HEK293 (cell line): ENCODE results near the gene ACSM6.

Source experiments
- CTCF ChIA-PET: fragments of 350-600 bp; formaldehyde crosslinking; extraction: SDS; loops from one replicate; lab custom pipeline; 2021; ENCODE audit warnings: antibody characterized with exemption; lab: Yijun Ruan, JAX
- POLR2A ChIA-PET: fragments of 300-600 bp; formaldehyde crosslinking; extraction: SDS; loops from one replicate; lab custom pipeline; 2020; ENCODE audit warnings: antibody characterized with exemption, inconsistent platforms; lab: Yijun Ruan, JAX
- H3K27ac ChIP-seq: fragments of 200-500 bp; sonication (Bioruptor generic); 2 replicates; pipeline ENCODE4 v1.5.1; 2014; ENCODE audit warnings: low read depth, low read length, control low read depth, inconsistent platforms; ENCODE audit errors: extremely low read depth
- H3K36me3 ChIP-seq, 2 experiments: fragments of 200-500 bp in 1 of 2; sonication (Bioruptor generic) in 1 of 2; 1 replicate in 1 of 2; 2 replicates in 1 of 2; pipeline ENCODE4 v1.5.1; 2014 to 2017; ENCODE audit warnings: inconsistent platforms in 2 of 2, low read length in 2 of 2; ENCODE audit not compliant: control insufficient read depth in 2 of 2, insufficient read depth in 1 of 2
- H3K4me1 ChIP-seq: fragments of 200-500 bp; sonication (Bioruptor generic); 2 replicates; pipeline ENCODE4 v1.5.1; 2014; ENCODE audit warnings: mild to moderate bottlenecking, low read length, inconsistent platforms; ENCODE audit not compliant: control insufficient read depth, insufficient read depth
- H3K4me3 ChIP-seq: 2 replicates; pipeline ENCODE4 v1.5.1; 2011; ENCODE audit warnings: low read depth, mild to moderate bottlenecking, control low read depth, low read length, moderate library complexity
- H3K9me3 ChIP-seq: fragments of 200-500 bp; sonication (Bioruptor generic); 2 replicates; pipeline ENCODE4 v1.5.1; 2014; ENCODE audit warnings: low read depth, low read length, inconsistent platforms; ENCODE audit not compliant: control insufficient read depth, insufficient read depth
- BCL11B ChIP-seq: fragments of 450-650 bp; formaldehyde crosslinking; IDR thresholded peaks from 2 replicates; pipeline ENCODE4 v1.5.1; 2016; ENCODE audit warnings: low read depth, missing biosample characterization, missing genetic modification characterization
- KLF8 ChIP-seq: fragments of 450-650 bp; formaldehyde crosslinking; IDR thresholded peaks from 2 replicates; pipeline ENCODE4 v1.5.1; 2016; ENCODE audit warnings: missing biosample characterization, missing genetic modification characterization
- KLF9 ChIP-seq: fragments of 450-650 bp; formaldehyde crosslinking; IDR thresholded peaks from 2 replicates; pipeline ENCODE4 v1.5.1; 2016; ENCODE audit warnings: missing biosample characterization, missing genetic modification characterization, low read depth
- OSR2 ChIP-seq: fragments of 450-650 bp; formaldehyde crosslinking; IDR thresholded peaks from 2 replicates; pipeline ENCODE4 v1.5.1; 2016; ENCODE audit warnings: missing biosample characterization, missing genetic modification characterization
- YY2 ChIP-seq: fragments of 450-650 bp; formaldehyde crosslinking; IDR thresholded peaks from 2 replicates; pipeline ENCODE4 v1.5.1; 2016; ENCODE audit warnings: missing biosample characterization, missing genetic modification characterization
- ZFP69B ChIP-seq: fragments of 450-650 bp; formaldehyde crosslinking; IDR thresholded peaks from 2 replicates; pipeline ENCODE4 v1.5.1; 2016; ENCODE audit warnings: missing biosample characterization, missing genetic modification characterization
- ZNF133 ChIP-seq: fragments of 450-650 bp; formaldehyde crosslinking; IDR thresholded peaks from 2 replicates; pipeline ENCODE4 v1.5.1; 2016; ENCODE audit warnings: missing biosample characterization, missing genetic modification characterization
- ZNF138 ChIP-seq: fragments of 450-650 bp; formaldehyde crosslinking; IDR thresholded peaks from 2 replicates; pipeline ENCODE4 v1.5.1; 2016; ENCODE audit warnings: missing biosample characterization, missing genetic modification characterization, borderline replicate concordance
- ZNF48 ChIP-seq: fragments of 450-650 bp; formaldehyde crosslinking; IDR thresholded peaks from 2 replicates; pipeline ENCODE4 v1.5.1; 2016; ENCODE audit warnings: missing biosample characterization, missing genetic modification characterization
- ZNF530 ChIP-seq: fragments of 450-650 bp; formaldehyde crosslinking; IDR thresholded peaks from 2 replicates; pipeline ENCODE4 v1.5.1; 2016; ENCODE audit warnings: low read depth, missing biosample characterization, missing genetic modification characterization
- ZNF544 ChIP-seq: fragments of 450-650 bp; formaldehyde crosslinking; IDR thresholded peaks from 2 replicates; pipeline ENCODE4 v1.5.0; 2017; ENCODE audit warnings: missing biosample characterization, missing genetic modification characterization
- ZNF600 ChIP-seq: fragments of 450-650 bp; formaldehyde crosslinking; IDR thresholded peaks from 2 replicates; pipeline ENCODE4 v1.5.1; 2016; ENCODE audit warnings: missing biosample characterization, missing genetic modification characterization
- ZNF610 ChIP-seq: fragments of 450-650 bp; formaldehyde crosslinking; IDR thresholded peaks from 2 replicates; pipeline ENCODE4 v1.5.1; 2016; ENCODE audit warnings: missing biosample characterization, missing genetic modification characterization, borderline replicate concordance
- ZNF624 ChIP-seq: fragments of 450-650 bp; formaldehyde crosslinking; IDR thresholded peaks from 2 replicates; pipeline ENCODE4 v1.5.1; 2017; ENCODE audit warnings: missing biosample characterization, missing genetic modification characterization
- ZNF654 ChIP-seq: fragments of 450-650 bp; formaldehyde crosslinking; IDR thresholded peaks from 2 replicates; pipeline ENCODE4 v1.5.1; 2016; ENCODE audit warnings: low read depth, missing biosample characterization, missing genetic modification characterization
- ZNF660 ChIP-seq: fragments of 450-650 bp; IDR thresholded peaks from 2 replicates; pipeline ENCODE4 v1.5.1; 2018; ENCODE audit warnings: missing biosample characterization, mild to moderate bottlenecking, missing genetic modification characterization
- ZNF843 ChIP-seq: fragments of 450-650 bp; formaldehyde crosslinking; IDR thresholded peaks from 2 replicates; pipeline ENCODE4 v1.5.1; 2016; ENCODE audit warnings: missing biosample characterization, missing genetic modification characterization
- TF ChIP-seq, protein P1 (sequence below): fragments of 450-650 bp; formaldehyde crosslinking; IDR thresholded peaks from 2 replicates; pipeline ENCODE4 v1.5.1; 2017; ENCODE audit warnings: missing biosample characterization, missing genetic modification characterization
- TF ChIP-seq, protein P2 (sequence below): fragments of 450-650 bp; formaldehyde crosslinking; IDR thresholded peaks from 2 replicates; pipeline ENCODE4 v1.5.1; 2016; ENCODE audit warnings: missing biosample characterization, missing genetic modification characterization

Gene ACSM6

DNA sequence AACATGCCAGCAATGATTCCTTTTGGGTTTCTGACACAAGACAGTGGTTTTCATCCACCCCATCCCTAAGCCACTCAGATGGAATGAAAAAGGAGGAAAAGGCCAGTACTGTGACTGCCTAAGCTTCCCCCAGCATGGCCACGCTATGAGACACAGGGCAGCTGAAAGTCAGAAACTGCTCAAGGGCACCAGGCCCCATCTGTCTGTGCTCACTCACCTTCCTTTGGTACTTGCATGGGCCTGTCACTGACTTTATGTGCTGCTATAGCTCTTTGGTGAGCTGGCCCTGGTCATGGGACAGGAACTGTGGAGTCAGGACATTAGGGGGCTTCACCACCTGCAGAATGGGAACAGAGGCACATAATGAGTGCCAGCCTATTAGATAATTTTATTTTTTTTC lies 21.2 kb upstream of the ACSM6 start:
- H3K9me3 ChIP-seq = no peaks in the 10 kb centered on the region
- H3K27ac ChIP-seq = no peak overlapping the region
- POLR2A ChIA-PET = no interaction called here
- H3K4me1 ChIP-seq = no peaks in the 10 kb centered on the region
- TF ChIP-seq BCL11B (tag by site-specific recombination) (no peak), ZNF600 (no peak)
- no peak overlapping the region for H3K4me3 ChIP-seq
- CTCF ChIA-PET = interaction anchor here (0.6 to 0.9 kb wide), 2 partner anchors 9 to 130 kb away, joined by 3 to 4 read pairs; no protein-coding TSS in a partner anchor
- H3K36me3 ChIP-seq = no peaks in the 10 kb centered on the region

DNA sequence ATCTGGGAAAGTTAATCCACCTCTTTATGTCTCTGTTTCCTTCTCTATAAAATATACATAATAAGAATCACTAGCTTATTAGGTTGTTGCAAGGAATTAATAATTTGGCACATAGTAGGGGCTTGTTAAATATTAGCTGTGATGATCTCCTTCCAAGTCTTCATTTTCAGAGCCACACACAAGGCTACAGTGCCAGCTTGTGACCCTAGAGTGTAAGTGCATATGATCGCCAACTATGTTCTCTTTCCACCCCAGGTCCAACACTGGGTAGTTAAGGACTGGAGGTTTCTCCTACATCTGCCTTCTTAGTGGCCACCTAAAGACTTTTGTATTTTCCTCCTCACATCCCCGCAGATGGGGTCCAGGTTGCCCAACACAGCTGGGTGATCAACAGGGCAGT lies 17.9 kb upstream of the ACSM6 start:
- H3K9me3 ChIP-seq = no peaks in the 10 kb centered on the region
- no peaks in the 10 kb centered on the region for H3K4me1 ChIP-seq
- TF ChIP-seq ZNF530 (tag by site-specific recombination) (no peak), OSR2 (tag by site-specific recombination) (no peak), ZNF660 (tag by site-specific recombination) (no peak), ZNF48 (tag by site-specific recombination) (no peak), ZNF133 (no peak), YY2 (tag by site-specific recombination) (no peak), ZNF843 (no peak), ZNF654 (tag by site-specific recombination) (peak; percentile 18; the same call in 1 of the 2 replicates)
- TF ChIP-seq, protein P1, sequence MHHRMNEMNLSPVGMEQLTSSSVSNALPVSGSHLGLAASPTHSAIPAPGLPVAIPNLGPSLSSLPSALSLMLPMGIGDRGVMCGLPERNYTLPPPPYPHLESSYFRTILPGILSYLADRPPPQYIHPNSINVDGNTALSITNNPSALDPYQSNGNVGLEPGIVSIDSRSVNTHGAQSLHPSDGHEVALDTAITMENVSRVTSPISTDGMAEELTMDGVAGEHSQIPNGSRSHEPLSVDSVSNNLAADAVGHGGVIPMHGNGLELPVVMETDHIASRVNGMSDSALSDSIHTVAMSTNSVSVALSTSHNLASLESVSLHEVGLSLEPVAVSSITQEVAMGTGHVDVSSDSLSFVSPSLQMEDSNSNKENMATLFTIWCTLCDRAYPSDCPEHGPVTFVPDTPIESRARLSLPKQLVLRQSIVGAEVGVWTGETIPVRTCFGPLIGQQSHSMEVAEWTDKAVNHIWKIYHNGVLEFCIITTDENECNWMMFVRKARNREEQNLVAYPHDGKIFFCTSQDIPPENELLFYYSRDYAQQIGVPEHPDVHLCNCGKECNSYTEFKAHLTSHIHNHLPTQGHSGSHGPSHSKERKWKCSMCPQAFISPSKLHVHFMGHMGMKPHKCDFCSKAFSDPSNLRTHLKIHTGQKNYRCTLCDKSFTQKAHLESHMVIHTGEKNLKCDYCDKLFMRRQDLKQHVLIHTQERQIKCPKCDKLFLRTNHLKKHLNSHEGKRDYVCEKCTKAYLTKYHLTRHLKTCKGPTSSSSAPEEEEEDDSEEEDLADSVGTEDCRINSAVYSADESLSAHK (tag by site-specific recombination) = no peak
- POLR2A ChIA-PET = no interaction called here
- H3K4me3 ChIP-seq = no peak overlapping the region
- no peak overlapping the region for H3K27ac ChIP-seq
- CTCF ChIA-PET = interaction anchor here (0.6 kb wide), 1 partner anchor 544 kb away, joined by 4 read pairs; no protein-coding TSS in a partner anchor
- H3K36me3 ChIP-seq = no peaks in the 10 kb centered on the region

DNA sequence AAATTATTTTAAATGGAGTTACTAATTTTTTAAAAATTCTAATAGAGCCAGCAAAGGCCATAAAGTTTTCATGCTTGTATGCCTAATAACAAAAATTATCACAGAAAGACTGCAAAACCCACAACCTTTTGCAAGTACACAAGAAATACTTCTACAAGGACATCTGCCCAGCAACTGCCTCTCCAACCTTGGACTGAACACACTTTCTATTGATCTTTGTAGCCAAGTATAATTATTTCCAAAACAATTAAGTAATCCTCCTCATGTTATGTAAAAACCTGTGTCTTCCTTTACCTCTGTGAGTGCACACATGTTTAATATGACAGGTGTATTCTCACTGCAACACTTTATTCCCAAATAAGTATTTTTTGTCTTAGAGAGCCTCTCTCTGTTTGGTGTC lies 16.6 kb upstream of the ACSM6 start:
- POLR2A ChIA-PET = no interaction called here
- TF ChIP-seq KLF9 (tag by site-specific recombination) (no peak), ZNF610 (tag by site-specific recombination) (no peak), KLF8 (tag by site-specific recombination) (no peak), ZNF544 (tag by site-specific recombination) (no peak), ZNF138 (tag by site-specific recombination) (no peak), ZFP69B (tag by site-specific recombination) (no peak), ZNF624 (tag by site-specific recombination) (no peak)
- TF ChIP-seq, protein P2, sequence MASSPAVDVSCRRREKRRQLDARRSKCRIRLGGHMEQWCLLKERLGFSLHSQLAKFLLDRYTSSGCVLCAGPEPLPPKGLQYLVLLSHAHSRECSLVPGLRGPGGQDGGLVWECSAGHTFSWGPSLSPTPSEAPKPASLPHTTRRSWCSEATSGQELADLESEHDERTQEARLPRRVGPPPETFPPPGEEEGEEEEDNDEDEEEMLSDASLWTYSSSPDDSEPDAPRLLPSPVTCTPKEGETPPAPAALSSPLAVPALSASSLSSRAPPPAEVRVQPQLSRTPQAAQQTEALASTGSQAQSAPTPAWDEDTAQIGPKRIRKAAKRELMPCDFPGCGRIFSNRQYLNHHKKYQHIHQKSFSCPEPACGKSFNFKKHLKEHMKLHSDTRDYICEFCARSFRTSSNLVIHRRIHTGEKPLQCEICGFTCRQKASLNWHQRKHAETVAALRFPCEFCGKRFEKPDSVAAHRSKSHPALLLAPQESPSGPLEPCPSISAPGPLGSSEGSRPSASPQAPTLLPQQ (tag by site-specific recombination) = no peak
- TF ChIP-seq, all 188 proteins: peak for 0
- H3K36me3 ChIP-seq = no peaks in the 10 kb centered on the region
- no peak overlapping the region for H3K4me3 ChIP-seq
- CTCF ChIA-PET = no interaction called here
- H3K4me1 ChIP-seq = no peaks in the 10 kb centered on the region
- no peak overlapping the region for H3K27ac ChIP-seq
- H3K9me3 ChIP-seq = no peaks in the 10 kb centered on the region
